ENCODE measurements around the gene DHCR7.

Gene DHCR7

DNA sequence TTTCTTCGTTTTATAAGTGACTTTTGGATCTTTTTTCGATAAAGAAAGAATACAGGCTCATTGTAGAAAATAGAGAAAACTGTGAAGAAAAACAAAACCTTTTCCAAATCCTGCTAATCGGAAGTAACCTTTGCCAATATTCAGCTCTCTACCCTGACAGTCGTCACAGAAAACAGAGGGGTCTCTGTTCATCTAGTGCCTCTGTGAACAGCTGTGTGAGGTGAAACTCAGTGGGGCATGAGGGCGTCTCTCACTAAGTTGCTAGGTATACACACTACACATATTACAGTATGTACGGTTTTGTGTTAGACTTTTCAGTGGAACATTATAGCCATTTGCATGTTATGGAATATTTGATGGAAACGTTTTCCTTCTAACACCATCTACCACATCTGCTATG is 39.4 kb downstream of the DHCR7 start:
- DNase-seq (ENCODE audit: low spot score), result no peak

DNA sequence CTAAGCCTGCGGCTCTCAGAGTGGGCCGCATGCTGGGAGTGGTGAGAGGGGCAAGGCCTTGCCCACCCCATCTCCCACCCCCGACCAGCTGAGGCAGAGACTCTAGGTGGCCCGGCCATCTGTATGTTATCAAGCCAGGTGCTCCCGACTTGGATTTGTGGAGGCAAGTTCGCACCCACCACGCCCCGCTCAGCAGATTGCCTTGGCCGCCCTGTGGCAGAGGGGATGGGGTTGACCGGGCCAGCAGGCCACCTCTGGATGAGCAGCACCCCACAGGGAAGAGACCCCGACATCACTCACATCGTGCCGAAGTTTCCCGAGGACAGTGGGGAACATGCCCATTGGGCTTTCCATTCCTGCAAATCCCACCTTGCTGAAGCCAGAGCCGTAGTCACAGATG is 40.8 kb downstream of the DHCR7 start:
- no peak for DNase-seq (ENCODE audit: low spot score)

DNA sequence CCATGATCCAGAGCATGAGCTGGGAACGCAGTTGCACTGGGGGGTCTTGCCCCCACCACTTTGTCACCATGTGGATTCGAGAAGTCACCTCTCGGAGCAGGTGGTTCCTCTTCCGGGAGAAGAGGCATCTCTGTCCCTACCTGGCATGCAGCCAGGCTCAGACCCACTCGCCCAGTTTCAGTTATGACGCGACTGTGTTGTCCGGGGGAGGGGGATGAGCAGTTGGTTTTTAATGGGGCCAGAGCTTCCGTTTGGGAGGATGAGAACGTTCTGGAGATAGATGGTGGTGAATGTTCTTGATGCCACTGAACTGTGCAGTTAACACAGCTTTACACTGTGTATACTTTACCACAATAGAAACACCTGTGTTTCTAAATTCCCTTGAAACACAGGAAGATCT is 41.5 kb downstream of the DHCR7 start:
- no peak for DNase-seq (ENCODE audit: low spot score)

DNA sequence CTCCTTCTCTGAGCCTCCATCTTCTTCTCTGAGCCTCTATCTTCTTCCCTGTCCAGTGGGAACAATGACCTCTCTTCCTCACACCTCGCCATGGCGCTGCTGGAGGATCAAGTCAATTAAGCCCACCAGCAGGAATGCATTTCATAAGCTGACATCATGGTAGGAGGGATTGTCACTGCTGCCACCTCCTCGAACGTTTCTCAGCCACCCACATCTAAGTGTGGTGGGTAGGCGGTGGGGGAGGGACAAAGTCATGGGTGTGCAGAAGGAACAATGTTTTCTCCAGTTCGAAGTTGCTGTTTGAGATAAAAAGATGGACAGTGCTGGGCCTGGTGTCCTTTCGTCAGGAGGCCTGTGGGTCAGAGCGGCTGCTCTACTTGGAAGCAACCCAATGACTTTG is 44.0 kb downstream of the DHCR7 start:
- no peak for DNase-seq (ENCODE audit: low spot score)

DNA sequence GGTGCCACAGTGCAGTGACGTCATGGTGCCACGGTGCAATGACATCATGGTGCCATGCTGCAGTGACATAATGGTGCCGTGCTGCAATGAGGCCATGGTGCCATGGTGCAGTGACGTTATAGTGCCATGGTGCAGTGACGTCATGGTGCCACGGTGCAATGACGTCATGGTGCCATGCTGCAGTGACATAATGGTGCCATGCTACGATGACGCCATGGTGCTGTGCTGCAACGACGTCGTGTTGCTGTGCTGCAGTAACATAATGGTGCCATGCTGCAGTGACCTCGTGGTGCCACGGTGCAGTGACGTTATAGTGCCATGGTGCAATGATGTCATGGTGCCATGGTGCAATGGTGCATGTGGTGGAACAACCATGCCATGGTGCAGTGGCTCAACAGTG is 45.3 kb downstream of the DHCR7 start:
- no peak for DNase-seq (ENCODE audit: low spot score)

DNA sequence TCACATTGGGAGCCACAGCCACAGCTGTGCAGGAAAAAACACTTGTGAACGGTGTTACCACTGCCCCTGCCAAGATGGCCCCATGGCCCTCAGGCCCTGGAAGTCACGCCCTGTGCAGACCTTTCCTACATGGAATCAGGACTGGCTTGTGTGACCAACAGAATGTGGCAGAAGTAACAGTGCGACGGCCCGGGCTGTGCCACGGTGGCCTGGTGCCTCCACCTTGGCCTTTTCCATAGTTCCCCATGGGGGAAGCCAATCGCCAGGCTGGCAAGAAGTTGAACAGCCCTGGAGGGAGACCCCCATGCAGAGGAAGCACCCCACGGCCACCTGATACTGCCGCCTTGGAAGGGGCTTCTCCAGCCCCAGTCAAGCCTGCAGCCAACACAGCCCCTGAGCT is 48.0 kb downstream of the DHCR7 start:
- DNase-seq (ENCODE audit: low spot score), result no peak

DNA sequence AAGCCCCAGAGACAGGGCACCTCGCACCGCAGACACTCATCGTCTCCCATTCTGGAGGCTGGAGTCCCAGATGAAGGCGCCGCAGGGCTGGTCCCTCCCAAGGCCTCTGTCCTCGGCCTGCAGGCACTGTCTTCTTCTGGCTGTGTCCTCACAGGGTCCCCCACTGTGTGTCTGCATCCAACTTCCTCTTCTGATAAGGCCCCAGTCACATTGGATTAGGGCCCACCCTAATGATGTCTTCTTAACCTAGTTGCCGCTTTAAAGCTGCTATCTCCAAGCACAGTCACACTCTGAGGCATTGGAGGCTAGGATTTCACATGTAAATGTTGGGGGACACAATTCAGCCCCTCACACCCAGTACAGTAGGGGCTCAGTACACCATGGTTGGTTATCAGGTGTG is 48.9 kb downstream of the DHCR7 start:
- DNase-seq (ENCODE audit: low spot score), result no peak

DNA sequence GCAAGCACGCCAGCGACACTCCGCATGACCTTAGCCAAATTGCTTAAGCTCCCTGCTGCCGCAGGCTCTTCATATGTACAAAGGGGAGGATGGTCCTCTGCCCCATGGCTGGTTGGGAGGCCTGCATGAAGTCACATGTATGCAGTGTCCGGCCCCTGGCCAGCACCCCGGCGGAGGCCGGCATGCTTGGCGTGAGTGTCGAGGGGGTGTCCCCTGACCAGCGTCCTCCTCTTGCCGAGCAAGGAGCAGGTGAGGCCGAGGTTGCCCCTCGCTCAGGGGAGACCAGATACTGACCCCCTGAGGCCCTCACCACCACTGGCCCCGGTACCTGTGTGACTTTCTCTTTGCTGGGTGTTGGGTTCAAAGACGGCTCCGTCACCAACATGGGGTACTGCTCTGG is 50.2 kb downstream of the DHCR7 start:
- DNase-seq (ENCODE audit: low spot score), result no peak

DNA sequence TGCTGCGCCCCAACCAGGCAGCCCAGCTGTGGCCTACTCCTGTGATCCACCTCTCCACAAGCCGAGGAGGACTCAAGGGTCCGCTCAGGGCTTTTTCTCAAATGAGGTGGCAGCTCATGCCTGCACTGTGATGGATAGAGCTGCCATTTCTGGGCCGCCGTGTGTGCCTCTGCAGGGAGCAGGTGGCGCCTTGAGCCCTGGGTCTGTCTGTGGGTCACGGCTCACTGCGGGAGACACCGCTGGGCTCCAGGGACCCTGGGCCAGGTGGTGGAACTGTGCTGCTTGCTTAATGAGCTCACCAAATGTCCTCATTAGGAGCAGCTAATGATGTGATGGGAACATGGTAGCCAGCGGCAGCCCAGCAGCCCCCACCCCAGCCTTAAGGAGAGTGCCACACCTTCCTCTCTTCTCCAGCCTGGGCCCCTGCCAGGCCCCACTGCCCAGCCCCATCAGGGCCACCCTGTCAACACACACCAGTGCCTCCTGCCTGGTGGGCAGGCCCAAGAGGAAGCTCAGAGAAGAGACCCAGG is 50.8 kb downstream of the DHCR7 start:
- DNase-seq (ENCODE audit: low spot score), result no peak

DNA sequence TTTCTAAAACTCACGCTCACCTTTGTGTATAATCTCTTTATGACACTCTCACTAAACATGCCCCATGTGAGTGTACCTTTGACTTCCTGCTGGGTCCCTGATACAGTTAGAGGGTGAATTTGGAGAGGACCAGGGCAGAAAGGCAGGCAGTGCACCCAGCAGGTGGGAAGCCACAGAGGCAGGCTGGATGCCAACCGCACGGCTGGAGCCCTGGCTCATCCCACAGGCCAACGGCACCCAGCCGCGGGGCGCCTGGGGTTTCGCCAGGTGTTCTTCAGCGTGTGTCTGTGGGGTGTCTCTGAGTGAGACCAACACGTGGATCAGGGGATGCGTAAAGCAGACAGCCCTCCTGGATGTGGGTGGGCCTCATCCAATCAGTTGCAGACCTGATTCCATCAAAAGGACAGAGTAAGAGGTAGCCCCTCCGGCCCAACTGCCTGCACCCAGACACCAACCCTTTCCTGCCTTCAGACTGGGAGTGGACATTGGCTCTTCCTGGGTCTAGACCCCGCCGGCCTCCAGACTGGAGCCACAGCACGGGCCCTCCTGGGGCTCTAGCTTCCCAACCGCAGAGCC is 51.6 kb downstream of the DHCR7 start:
- DNase-seq (ENCODE audit: low spot score), result no peak

DNA sequence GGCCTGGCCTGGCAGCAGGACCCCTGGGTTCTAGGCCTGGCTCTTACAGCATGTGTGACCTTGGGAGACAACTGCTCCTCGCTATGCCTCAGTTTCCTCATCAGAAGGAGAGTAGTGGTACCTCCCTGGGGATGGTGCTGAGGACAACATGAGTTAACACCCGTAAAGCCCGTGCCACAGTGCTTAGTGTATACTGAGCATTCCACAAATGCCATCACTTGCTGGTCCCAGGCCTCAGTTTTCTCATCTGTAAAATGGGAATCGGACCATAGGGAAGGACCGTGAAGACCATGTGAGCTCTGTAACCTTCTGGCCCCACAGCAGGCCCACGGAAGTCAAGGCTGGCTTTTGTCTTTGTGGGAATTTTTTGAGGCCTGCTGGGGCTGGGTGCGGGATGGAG is 52.4 kb downstream of the DHCR7 start:
- no peak for DNase-seq (ENCODE audit: low spot score)

DNA sequence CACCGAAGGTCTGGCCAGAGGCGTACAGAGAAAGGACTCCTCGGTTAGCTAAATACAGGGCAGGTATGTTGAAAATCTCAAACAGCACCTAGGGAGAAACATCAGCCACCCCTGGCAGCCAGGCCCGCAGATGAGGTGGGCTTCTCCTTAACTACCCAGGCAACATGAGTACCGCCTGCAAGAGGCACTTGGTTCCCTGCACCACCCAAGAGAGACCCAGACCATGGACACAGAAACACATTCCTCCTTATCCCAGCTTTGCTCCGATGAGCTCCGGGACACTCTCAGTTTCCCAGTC is 53.0 kb downstream of the DHCR7 start:
- DNase-seq (ENCODE audit: low spot score), result no peak

DNA sequence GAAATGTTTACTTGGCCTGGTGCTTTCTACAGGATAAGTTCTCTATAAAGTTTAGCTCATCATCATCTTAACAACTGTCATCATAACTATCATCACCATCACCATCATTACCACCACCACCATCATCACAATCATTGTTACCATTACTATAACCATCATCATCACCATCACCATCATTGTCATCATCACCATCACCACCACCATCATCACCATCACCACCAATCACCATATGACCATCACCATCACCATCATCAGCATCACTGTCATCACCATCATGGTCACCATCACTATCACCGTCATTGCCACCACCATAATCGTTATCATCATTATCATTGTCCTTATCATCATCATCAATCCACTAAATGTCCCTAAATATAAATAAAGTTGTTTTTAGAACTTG is 54.9 kb downstream of the DHCR7 start:
- DNase-seq (ENCODE audit: low spot score), result no peak

DNA sequence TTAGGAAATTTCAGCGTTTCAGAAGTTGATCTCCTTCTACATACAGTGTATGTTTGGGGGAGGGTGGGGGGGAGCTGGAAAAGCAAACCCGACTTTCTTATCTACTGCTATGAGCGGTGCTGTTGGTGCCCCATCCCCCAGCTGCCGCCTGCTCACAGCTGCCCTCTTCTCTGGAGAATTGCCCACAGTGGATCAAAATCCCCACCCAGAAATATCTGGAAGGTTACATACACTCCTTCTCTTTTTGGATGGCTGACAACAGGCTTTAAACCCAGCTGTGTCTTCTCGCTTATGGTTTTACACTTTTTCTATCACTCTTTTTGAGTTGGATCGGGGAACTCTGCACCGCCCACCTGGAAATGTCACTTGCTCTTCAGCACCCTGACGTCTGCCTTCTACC is 56.4 kb downstream of the DHCR7 start:
- no peak for DNase-seq (ENCODE audit: low spot score)

DNA sequence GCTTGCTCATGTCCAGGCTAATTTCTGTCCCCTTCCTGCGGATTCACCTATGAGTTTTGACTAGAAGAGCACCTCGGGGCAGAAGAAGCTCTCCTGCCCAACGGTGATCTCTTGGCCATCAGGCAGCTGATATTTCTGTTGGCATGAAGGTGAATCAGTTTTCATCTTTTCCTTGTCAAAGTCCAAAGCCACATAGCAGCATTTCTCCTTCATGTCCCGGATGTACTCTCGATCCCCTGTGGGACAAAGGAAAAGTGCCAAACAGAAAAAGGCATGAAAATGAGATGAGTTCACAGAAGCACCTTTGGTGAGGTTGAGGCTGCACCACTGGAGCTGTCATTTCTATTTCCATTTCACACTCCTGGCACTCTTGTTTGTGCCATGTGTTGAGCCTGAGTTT is 56.8 kb downstream of the DHCR7 start:
- DNase-seq (ENCODE audit: low spot score), result no peak

DNA sequence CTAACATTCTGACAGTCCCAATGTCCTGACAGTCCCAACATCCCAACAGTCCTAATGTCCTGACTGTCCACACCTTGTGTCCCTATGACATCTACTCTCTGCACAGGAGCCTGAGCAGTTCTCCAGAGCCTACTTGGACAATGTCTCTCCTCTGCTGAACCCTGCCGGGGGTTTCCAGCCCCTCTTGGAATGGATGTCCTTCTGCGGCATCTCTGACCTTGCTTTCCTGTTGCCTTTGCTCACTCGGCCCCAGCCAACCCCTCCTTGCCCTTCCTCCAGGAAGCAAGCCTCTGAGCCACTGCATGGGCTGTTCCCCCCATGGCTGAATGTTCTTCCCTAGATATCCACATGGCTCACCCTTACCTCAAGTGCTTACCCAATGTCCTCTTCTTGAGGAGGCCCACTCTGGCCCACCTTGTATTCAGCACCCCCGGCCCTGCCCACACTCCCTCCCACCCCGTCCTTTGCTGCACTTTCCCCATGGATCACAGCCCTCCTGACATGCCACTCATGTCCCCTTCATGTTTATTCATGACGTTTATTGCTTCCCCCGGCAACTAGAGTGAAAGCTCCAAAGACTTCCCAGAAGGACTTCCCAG is 59.5 kb downstream of the DHCR7 start:
- no peak for DNase-seq (ENCODE audit: low spot score)

DNA sequence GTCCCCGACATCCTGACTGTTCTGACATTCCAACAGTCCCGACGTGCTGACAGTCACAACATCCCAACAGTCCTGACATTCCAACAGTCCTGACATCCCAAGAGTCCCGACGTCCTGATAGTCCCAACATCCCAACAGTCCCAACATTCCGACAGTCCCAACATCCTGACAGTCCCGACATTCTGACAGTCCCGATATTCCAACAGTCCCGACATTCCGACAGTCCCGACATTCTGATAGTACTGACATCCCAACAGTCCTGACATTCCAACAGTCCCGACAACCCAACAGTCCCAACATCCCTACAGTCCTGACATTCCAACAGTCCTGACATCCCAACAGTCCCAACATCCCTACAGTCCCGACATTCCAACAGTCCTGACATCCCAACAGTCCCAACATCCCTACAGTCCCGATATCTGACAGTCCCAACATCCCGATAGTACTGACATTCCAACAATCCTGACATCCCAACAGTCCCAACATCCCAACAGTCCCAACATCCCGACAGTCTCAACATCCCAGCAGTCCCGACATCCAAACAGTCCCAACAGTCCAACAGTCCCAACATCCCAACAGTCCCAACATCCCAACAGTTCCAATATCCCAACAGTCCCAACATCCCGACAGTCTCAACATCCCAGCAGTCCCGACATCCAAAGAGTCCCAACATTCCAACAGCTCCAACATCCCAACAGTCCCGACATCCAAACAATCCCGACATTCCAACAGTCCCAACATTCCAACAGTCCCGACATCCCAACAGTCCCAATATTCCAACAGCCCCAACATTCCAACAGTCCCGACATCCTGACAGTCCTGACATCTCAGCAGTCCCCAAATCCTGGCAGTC is 60.2 kb downstream of the DHCR7 start:
- DNase-seq (ENCODE audit: low spot score), result no peak

DNA sequence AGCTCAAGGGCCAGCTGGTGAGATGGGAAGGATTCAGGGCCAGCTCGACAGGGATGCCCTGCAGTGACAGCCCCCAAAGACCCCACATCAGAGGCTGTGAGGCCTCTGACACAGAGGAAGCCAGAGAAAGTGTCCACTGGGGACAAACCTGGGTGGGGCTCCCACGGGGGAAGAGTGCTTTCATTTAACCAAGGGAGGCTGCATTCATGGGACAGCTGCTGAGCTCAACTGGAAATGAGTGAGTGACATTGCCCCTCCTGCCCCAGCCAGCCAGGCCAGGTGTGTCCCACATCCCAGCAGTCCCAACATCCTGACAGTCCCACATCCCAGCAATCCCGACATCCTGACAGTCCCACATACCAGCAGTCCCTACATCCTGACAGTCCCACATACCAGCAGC is 61.0 kb downstream of the DHCR7 start:
- DNase-seq (ENCODE audit: low spot score), result no peak

DNA sequence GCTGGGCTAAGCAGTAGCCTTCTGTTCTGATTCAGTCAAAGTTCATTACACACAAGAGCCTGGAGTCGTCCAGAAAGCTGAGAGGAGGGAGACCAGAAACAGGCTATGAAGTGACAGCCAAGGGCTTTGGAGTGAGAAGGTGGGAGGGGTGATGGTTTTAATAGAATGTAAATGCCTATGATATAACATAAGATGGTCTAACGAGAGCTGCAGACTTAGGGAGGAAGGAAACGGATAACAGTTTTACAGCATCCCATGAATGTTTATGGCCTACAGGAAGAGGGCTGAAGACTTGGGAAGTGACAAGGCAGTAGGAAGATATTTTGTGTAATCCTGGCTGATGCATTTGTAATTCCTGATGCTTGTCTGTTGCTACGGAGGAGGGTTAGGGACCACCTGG is 62.0 kb downstream of the DHCR7 start:
- no peak for DNase-seq (ENCODE audit: low spot score)

DNA sequence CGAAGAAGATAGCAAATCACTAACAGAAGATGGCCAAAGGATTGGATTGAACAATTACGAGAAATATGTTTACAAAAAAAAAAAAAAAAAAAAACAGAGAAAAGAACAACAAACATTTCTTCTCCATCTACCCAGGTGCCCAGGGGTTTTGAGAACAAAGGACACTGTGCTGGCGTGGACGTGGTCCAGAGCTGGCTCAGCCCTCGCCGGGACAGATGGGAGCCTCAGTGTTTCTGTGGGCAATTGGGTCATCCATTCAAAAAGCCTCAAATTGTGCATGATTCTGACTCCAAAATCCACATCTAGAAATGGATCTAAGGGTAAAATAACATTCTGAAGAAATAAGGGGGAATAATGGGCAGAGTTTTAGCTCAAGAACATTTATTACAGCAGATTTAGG is 63.1 kb downstream of the DHCR7 start:
- DNase-seq (ENCODE audit: low spot score), result no peak

DNA sequence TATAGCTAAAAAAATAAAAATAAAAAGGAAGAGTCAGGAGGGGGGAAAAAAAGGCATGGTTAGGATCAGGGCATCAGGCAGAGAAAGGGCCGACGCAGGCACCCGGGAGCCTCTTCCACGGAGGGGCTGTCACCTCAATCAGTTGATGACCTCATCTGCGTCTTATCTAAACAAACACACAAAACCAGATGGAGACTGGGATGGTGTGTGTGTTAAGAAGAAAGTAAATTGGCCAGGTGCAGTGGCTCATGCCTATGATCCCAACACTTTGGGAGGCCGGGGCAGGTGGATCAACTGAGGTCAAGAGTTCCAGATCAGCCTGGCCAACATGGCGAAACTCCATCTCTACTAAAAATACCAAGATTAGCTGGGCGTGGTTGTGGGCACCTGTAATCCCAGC is 63.6 kb downstream of the DHCR7 start:
- no peak for DNase-seq (ENCODE audit: low spot score)

Data from GM03348 (cell line).